Skeletal muscle satellite cell (primary cell): ENCODE data around the gene MARVELD3.
"Not testable (repeated sequence)": the region's sequence is repeated elsewhere in the genome, so short reads cannot be mapped to it uniquely, and the experiment has no call there.

Experiments used
- H3K27me3 ChIP-seq: 2 replicates; pipeline ENCODE4 v1.7.0; 2013; ENCODE audit warnings: low read length; ENCODE audit not compliant: control insufficient read depth, insufficient read depth
- H3K36me3 ChIP-seq: 2 replicates; pipeline ENCODE4 v1.7.0; 2013; ENCODE audit warnings: mild to moderate bottlenecking, control low read depth, low read length; ENCODE audit not compliant: insufficient read depth
- H3K4me1 ChIP-seq: 2 replicates; pipeline ENCODE4 v1.7.0; 2013; ENCODE audit warnings: low read length; ENCODE audit not compliant: control insufficient read depth, insufficient read depth
- H3K4me2 ChIP-seq: 2 replicates; pipeline ENCODE4 v1.7.0; 2013; ENCODE audit warnings: mild to moderate bottlenecking, low read length
- H3K4me3 ChIP-seq: 2 replicates; pipeline ENCODE4 v1.7.0; 2013; ENCODE audit warnings: low read length
- H3K9ac ChIP-seq: 2 replicates; pipeline ENCODE4 v1.7.0; 2013; ENCODE audit warnings: mild to moderate bottlenecking, low read depth, low read length, moderate library complexity
- H3K9me3 ChIP-seq: replicated peaks from 2 replicates; pipeline ENCODE4 v1.7.0; 2013; ENCODE audit warnings: mild to moderate bottlenecking, control low read depth, low read length

MARVELD3 gene

DNA sequence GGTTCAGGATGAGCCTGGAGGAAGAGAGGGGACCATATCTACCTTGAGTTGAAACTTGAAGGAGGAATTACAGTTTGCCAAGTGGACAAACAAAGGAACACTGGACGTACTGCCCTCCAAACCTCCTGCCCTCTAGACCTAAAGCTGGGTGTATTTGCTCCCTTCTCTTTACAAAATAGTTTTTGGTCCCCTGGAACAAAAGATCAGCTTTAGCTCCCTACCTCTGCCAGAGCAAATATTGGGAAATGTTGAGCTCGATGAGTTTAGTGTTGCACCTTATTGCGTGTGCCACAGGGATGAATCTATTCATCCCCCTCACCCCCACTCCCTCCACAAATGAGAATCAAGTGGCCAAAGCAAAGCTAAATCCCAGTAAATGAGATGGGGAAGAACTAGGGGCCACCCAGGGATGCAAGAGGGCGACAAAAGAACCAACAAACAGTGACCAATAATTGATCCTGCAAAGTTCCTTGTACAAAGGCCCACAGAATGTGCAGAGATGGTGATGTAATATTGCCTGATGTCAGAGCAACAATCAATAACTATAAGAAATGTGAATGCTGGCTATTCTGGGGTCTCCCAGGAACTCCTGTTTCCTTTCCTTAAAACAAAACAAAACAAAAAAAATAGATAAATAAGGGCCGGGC is 31.9 kb upstream of the MARVELD3 start:
- no peak overlapping the region for H3K9ac ChIP-seq
- peaks cover 14% of the 10 kb centered on the region for H3K27me3 ChIP-seq
- no peaks in the 10 kb centered on the region for H3K36me3 ChIP-seq
- no peaks in the 10 kb centered on the region for H3K9me3 ChIP-seq
- H3K4me2 ChIP-seq = no peak overlapping the region
- no peak overlapping the region for H3K4me3 ChIP-seq
- no peaks in the 10 kb centered on the region for H3K4me1 ChIP-seq

DNA sequence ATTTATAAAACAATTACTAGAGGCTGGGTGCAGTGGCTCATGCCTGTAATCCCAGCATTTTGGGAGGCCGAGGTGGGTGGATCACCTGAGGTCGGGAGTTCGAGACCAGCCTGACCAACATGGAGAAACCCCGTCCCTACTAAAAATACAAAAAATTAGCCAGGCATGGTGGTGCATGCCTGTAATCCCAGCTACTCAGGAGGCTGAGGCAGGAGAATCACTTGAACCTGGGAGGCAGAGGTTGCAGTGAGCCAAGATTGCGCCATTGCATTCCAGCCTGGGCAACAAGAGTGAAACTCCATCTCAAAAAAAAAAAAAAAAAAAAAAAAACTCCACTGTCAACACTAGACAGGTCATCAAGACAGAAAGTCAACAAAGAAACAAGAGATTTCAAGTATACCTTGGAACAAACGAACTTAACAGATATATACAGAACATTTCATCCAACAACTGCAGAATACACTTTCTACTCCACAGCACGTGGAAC is 30.6 kb upstream of the MARVELD3 start:
- H3K4me2 ChIP-seq, H3K4me1 ChIP-seq, H3K9ac ChIP-seq, H3K4me3 ChIP-seq, H3K9me3 ChIP-seq, H3K36me3 ChIP-seq: not testable (repeated sequence)
- peaks cover 14% of the 10 kb centered on the region for H3K27me3 ChIP-seq

- not testable (repeated sequence) for H3K9ac ChIP-seq, H3K4me2 ChIP-seq, H3K4me1 ChIP-seq, H3K4me3 ChIP-seq, H3K27me3 ChIP-seq, H3K36me3 ChIP-seq, H3K9me3 ChIP-seq
These were observed 27.6 kb upstream of the MARVELD3 start for GRCh38 chr16:71598426-71598825.

DNA sequence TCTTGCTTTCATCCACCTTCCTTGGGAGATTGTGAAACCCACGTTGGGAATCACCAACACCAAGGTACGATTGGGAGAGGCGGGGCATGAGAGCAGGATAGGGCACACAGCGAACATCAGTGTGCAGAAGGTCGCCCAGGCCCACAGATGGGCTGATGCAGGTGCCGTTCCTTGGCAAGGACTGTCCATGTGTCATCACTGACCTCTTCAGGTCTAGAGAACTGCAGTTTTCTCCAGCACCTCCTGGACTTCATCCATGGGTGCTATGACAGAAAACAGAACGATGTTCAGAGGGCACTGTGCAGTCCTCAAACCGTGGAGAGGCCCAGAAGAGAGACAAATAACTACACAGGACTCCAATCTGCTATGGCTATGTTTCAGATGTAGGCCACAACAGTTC is 25.2 kb upstream of the MARVELD3 start:
- Histone ChIP-seq H3K36me3 (no peaks in the 10 kb centered on the region), H3K4me3 (no peak overlapping the region), H3K9me3 (no peaks in the 10 kb centered on the region), H3K9ac (no peak overlapping the region), H3K4me1 (no peaks in the 10 kb centered on the region), H3K4me2 (no peak overlapping the region), H3K27me3 (no peaks in the 10 kb centered on the region)

DNA sequence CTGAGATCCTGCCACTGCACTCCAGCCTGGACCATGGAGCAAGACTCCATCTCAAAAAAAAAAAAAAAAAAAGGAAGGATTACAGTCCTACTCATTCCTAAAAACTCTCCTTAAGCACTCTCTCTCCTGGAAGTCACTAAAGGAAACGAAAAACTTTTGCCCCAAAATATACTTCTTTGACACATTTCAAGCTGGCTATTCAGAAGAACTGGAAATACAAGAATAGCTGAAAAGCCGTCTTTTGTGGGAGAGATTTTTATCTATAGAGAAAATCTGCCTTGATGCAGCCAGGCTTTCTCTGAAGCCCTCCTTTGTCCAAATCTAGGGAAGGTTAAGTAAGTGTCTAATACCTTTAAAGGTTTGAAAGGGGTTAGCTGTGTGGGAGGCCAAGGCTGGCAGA is 16.9 kb upstream of the MARVELD3 start:
- Histone ChIP-seq H3K9me3 (no peaks in the 10 kb centered on the region), H3K4me1 (no peaks in the 10 kb centered on the region), H3K27me3 (peaks cover 13% of the 10 kb centered on the region)

GRCh38 chr16:71610447-71610846 is 15.5 kb upstream of the MARVELD3 start:
- no peaks in the 10 kb centered on the region for H3K36me3 ChIP-seq
- peaks cover 13% of the 10 kb centered on the region for H3K27me3 ChIP-seq
- H3K4me2 ChIP-seq = no peak overlapping the region
- no peak overlapping the region for H3K9ac ChIP-seq
- no peaks in the 10 kb centered on the region for H3K9me3 ChIP-seq
- H3K4me3 ChIP-seq = no peak overlapping the region
- no peaks in the 10 kb centered on the region for H3K4me1 ChIP-seq

More for the DNA sequence above, 16.9 kb upstream of the MARVELD3 start:
- Histone ChIP-seq H3K4me3 (no peak overlapping the region), H3K36me3 (no peaks in the 10 kb centered on the region), H3K9ac (no peak overlapping the region), H3K4me2 (no peak overlapping the region)

- Histone ChIP-seq H3K9me3 (no peaks in the 10 kb centered on the region), H3K4me2 (peak overlapping the region; percentile 35), H3K27me3 (peaks cover 15% of the 10 kb centered on the region), H3K4me3 (no peak overlapping the region), H3K9ac (no peak overlapping the region), H3K36me3 (no peaks in the 10 kb centered on the region), H3K4me1 (no peaks in the 10 kb centered on the region)
These were observed 14.8 kb upstream of the MARVELD3 start for GRCh38 chr16:71610936-71611871.

DNA sequence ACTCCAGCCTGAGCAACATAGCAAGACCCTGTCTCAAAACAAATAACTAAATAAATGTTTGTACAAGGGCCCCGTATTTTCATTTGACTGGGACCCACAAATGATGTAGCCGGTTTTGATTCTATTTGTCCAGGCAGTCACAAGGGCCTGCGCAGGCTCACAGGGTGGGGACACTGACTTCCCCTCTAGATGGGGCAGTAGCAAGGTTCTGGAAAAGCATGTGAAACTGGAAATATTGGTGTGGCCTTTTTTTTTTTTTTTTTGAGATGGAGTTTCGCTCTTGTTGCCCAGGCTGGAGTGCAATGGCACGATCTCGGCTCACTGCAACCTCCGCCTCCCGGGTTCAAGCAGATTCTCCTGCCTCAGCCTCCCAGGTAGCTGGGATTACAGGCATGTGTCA is 11.0 kb upstream of the MARVELD3 start:
- H3K4me2 ChIP-seq, H3K9me3 ChIP-seq, H3K9ac ChIP-seq, H3K4me1 ChIP-seq, H3K4me3 ChIP-seq, H3K36me3 ChIP-seq: not testable (repeated sequence)
- H3K27me3 ChIP-seq = peaks cover 25% of the 10 kb centered on the region

GRCh38 chr16:71618429-71618828 is 7.6 kb upstream of the MARVELD3 start:
- no peak overlapping the region for H3K4me2 ChIP-seq
- H3K9me3 ChIP-seq = no peaks in the 10 kb centered on the region
- H3K27me3 ChIP-seq = peaks cover 34% of the 10 kb centered on the region
- no peaks in the 10 kb centered on the region for H3K4me1 ChIP-seq
- no peak overlapping the region for H3K4me3 ChIP-seq
- H3K9ac ChIP-seq = no peak overlapping the region
- H3K36me3 ChIP-seq = no peaks in the 10 kb centered on the region

DNA sequence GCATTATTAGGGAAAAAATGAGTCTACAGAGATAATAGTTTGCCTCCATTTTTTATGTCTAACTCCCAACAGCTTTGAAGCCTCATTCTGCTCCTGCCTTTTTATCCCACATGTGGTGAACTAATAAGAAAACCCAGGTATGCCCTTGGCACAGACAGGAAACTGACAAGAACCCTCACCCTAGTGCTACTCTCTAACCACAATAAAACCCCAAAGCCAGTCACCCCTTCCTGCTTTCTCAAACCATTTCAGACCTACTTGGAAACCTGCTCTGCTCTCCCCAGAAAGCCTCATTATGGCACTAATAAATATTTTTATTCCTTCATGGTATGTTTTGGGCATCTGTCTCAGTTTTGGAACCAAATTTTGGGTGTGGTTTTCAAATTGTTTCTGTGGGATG is 3.9 kb upstream of the MARVELD3 start:
- no peaks in the 10 kb centered on the region for H3K9me3 ChIP-seq
- H3K9ac ChIP-seq = no peak overlapping the region
- no peak overlapping the region for H3K4me3 ChIP-seq
- peaks cover 5% of the 10 kb centered on the region for H3K4me1 ChIP-seq
- H3K36me3 ChIP-seq = no peaks in the 10 kb centered on the region
- no peak overlapping the region for H3K4me2 ChIP-seq
- H3K27me3 ChIP-seq = peaks cover 61% of the 10 kb centered on the region

DNA sequence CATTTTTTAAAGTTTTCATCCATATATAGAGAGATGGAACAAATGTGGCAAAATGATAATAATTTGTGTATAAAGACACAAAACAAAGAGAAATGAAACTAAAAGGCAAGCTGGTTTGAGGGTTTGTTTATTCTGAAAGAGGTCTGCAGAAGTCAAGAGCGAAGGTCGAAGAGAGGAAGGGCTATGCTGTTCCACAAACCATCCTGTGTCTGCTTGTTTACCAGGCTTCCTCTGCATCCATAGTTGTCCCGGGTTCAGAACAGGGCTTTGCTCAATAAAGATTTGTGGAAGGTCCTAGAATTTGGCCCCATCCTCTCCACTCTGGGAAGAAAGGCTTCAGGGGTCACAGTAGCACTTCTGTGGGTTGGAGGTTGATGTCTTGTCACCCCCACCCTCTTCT is 2.4 kb upstream of the MARVELD3 start:
- Histone ChIP-seq H3K4me1 (peaks cover 5% of the 10 kb centered on the region), H3K4me3 (no peak overlapping the region), H3K36me3 (no peaks in the 10 kb centered on the region), H3K9me3 (no peaks in the 10 kb centered on the region), H3K27me3 (peaks cover 66% of the 10 kb centered on the region), H3K4me2 (no peak overlapping the region), H3K9ac (no peak overlapping the region)
